HEK293 (cell line): Measurements from ENCODE around the gene TEAD1.

Experiments
- CTCF ChIP-seq: fragments of 450-650 bp; formaldehyde crosslinking; IDR thresholded peaks from 2 replicates; pipeline ENCODE4 v1.5.1; 2016; ENCODE audit warnings: missing biosample characterization, missing genetic modification characterization
- MYNN ChIP-seq: fragments of 450-650 bp; formaldehyde crosslinking; IDR thresholded peaks from 2 replicates; pipeline ENCODE4 v1.5.1; 2016; ENCODE audit warnings: missing biosample characterization, missing genetic modification characterization, borderline replicate concordance
- OSR2 ChIP-seq: fragments of 450-650 bp; formaldehyde crosslinking; IDR thresholded peaks from 2 replicates; pipeline ENCODE4 v1.5.1; 2016; ENCODE audit warnings: missing biosample characterization, missing genetic modification characterization
- RBAK ChIP-seq: fragments of 450-650 bp; formaldehyde crosslinking; IDR thresholded peaks from 2 replicates; pipeline ENCODE4 v1.5.1; 2016; ENCODE audit warnings: missing biosample characterization, missing genetic modification characterization
- REST ChIP-seq: fragments of 450-650 bp; formaldehyde crosslinking; IDR thresholded peaks from 2 replicates; pipeline ENCODE4 v1.5.1; 2016; ENCODE audit warnings: missing biosample characterization, missing genetic modification characterization
- SALL2 ChIP-seq: fragments of 450-650 bp; formaldehyde crosslinking; IDR thresholded peaks from 2 replicates; pipeline ENCODE4 v1.5.0; 2017; ENCODE audit warnings: missing biosample characterization, mild to moderate bottlenecking, missing genetic modification characterization, borderline replicate concordance
- SP2 ChIP-seq: fragments of 450-650 bp; formaldehyde crosslinking; IDR thresholded peaks from 2 replicates; pipeline ENCODE4 v1.5.1; 2016; ENCODE audit warnings: missing biosample characterization, missing genetic modification characterization
- ZNF10 ChIP-seq: fragments of 450-650 bp; formaldehyde crosslinking; IDR thresholded peaks from 2 replicates; pipeline ENCODE4 v1.5.1; 2017; ENCODE audit warnings: missing biosample characterization, missing genetic modification characterization
- ZNF530 ChIP-seq: fragments of 450-650 bp; formaldehyde crosslinking; IDR thresholded peaks from 2 replicates; pipeline ENCODE4 v1.5.1; 2016; ENCODE audit warnings: low read depth, missing biosample characterization, missing genetic modification characterization
- ZNF670 ChIP-seq: fragments of 450-650 bp; formaldehyde crosslinking; IDR thresholded peaks from 2 replicates; pipeline ENCODE4 v1.5.1; 2016; ENCODE audit warnings: missing biosample characterization, missing genetic modification characterization, low read depth
- ZNF701 ChIP-seq: fragments of 450-650 bp; formaldehyde crosslinking; IDR thresholded peaks from 2 replicates; pipeline ENCODE4 v1.5.1; 2016; ENCODE audit warnings: missing biosample characterization, missing genetic modification characterization
- ZNF768 ChIP-seq: fragments of 450-650 bp; formaldehyde crosslinking; IDR thresholded peaks from 2 replicates; pipeline ENCODE4 v1.5.1; 2018; ENCODE audit warnings: missing biosample characterization, mild to moderate bottlenecking, missing genetic modification characterization
- ZSCAN5A ChIP-seq: fragments of 450-650 bp; formaldehyde crosslinking; IDR thresholded peaks from 2 replicates; pipeline ENCODE4 v1.5.1; 2016; ENCODE audit warnings: missing biosample characterization, missing genetic modification characterization
- TF ChIP-seq, protein P1 (sequence below): fragments of 450-650 bp; formaldehyde crosslinking; IDR thresholded peaks from 2 replicates; pipeline ENCODE4 v1.5.1; 2016; ENCODE audit warnings: missing biosample characterization, missing genetic modification characterization

- TF ChIP-seq CTCF (tag by site-specific recombination) = no peak
- no peak for TF ChIP-seq SP2 (tag by site-specific recombination)
- TF ChIP-seq OSR2 (tag by site-specific recombination) = no peak
- no peak for TF ChIP-seq MYNN
- TF ChIP-seq REST (tag by site-specific recombination) = no peak
- TF ChIP-seq ZNF530 (tag by site-specific recombination) = no peak
- TF ChIP-seq, protein P1, sequence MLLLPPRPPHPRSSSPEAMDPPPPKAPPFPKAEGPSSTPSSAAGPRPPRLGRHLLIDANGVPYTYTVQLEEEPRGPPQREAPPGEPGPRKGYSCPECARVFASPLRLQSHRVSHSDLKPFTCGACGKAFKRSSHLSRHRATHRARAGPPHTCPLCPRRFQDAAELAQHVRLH (tag by site-specific recombination) = no peak
- no peak for TF ChIP-seq ZSCAN5A
- TF ChIP-seq ZNF768 (tag by site-specific recombination) = no peak
- TF ChIP-seq ZNF10 = no peak
- TF ChIP-seq ZNF701 (tag by site-specific recombination) = no peak
- TF ChIP-seq SALL2 = no peak
- no peak for TF ChIP-seq RBAK
- TF ChIP-seq ZNF670 (tag by site-specific recombination) = no peak
These were observed 123.8 kb downstream of the TEAD1 start for GRCh38 chr11:12797996-12798395.
